NT2/D1 (cell line): ENCODE data around the gene CEP85L.

ENCODE experiments used
- SUZ12 ChIP-seq: IDR thresholded peaks from 2 replicates; pipeline ENCODE4 v1.6.1; 2011; ENCODE audit not compliant: insufficient read length, insufficient read depth; ENCODE audit errors: extremely low read depth
- YY1 ChIP-seq: IDR thresholded peaks from 2 replicates; pipeline ENCODE4 v1.6.1; 2011; ENCODE audit not compliant: insufficient read length, insufficient read depth
- ZNF274 ChIP-seq: IDR thresholded peaks from 2 replicates; pipeline ENCODE4 v1.6.1; 2011; ENCODE audit warnings: mild to moderate bottlenecking, low read depth, low read length

GRCh38 chr6:118514689-118515088 is 136.7 kb downstream of the CEP85L start:
- no peak for TF ChIP-seq YY1
- no peak for TF ChIP-seq ZNF274
- no peak for TF ChIP-seq SUZ12
